Medulla oblongata (tissue), 1 donor: ENCODE measurements around the gene ATOH8.

Experiments
- DNase-seq: peaks from one replicate; pipeline ENCODE4 v3.0.0-alpha.2; 2015; ENCODE audit errors: extremely low spot score

ATOH8 gene

GRCh38 chr2:85800586-85800985 is 46.8 kb downstream of the ATOH8 start:
- no peak for DNase-seq

DNA sequence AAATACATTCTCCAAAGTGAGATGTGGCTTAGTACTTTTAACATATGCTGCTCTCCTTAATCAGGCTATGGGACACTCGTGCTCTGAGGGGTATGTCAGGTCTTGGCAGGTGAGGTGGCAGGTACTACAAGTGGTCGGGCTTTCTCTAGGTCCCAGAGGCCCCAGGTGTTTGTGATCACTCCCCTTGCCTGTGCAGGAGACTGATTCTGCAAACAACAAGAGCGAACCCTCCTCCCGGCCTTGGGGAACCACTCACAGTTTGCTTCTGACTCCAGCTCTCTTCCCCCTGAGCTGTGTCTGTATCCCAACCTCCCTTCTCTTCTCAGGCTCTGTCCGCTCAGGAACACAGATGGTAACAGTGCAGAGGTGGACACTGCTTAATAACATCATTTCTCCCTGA is 48.1 kb downstream of the ATOH8 start:
- DNase-seq = no peak

- no peak for DNase-seq
Observed at GRCh38 chr2:85802354-85803103, 48.7 kb downstream of the ATOH8 start.

DNA sequence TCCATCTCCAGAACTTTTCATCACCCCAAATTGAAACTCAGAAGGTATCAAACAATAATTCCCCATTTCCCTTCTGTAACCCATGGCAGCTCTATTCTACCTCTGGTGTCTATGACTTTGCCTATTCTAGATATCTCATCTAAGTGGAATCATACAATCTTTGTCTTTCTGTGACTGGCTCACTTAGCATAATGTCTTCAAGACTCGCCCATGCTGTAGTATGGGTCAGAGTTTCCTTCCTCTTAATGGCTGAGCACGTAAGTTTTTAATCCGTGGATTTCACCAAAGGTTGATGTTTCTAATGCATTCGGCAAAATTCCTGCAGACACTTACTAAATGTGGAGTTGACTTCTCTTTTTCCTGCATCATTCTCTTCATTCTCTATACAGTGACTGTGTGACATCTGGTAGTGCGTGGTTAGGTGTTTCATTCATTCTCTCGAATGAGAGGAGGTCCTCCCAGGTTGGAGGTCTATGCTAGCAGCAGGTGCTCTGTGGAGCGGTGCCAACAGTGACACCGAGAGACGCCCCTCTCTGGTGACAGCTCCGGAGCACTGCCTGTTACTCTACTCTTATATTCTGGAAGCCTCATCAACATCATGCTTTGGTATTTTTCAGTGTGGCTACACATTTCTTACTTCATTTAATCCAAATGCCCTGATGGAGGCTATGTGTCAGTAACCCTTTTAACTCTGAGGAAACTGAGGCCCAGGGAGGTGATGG is 50.1 kb downstream of the ATOH8 start:
- DNase-seq = no peak

- no peak for DNase-seq
Observed at GRCh38 chr2:85804583-85804982, 50.8 kb downstream of the ATOH8 start.

- DNase-seq = no peak
Observed at GRCh38 chr2:85806358-85807118, 52.7 kb downstream of the ATOH8 start.

GRCh38 chr2:85807756-85808155 is 54.0 kb downstream of the ATOH8 start:
- DNase-seq = no peak

DNA sequence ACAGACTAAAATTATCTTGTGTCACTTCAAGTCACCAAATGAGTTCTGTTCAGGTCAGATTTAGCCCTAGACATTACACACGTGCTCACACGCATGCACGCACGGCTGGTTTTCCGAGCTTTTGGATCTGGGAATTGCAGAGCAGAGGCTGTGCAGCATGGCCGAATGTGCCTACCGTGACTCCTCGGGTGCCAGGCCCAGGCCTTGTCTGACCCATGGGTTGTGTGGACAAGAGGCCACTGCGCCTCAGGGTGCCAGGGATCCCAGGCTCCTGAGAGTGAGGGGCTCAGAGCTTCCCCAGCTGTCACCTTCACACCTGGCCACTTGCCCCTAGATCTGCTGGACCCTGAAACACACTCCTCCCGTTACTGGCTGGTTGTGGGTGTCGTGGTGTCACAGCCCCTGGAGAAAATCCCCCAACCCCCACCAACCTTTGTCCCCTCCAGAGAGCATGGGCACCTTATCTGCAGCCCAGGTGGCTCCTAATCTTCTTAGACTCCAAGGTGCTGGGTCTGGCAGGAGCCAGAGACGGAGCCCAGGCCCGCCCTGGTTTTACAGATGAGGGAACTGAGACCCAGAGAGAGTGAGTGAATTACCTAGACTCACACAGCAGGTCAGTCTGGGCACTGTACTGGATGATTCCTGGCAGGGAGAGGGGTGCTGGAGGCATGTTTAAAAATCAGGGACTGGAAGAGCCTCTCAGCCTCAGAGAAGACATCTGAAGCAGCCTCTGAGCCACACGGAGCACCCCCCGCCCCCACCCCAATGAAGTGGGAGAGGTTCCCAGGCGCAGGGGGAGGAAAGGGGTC is 56.8 kb downstream of the ATOH8 start:
- DNase-seq = no peak

- no peak for DNase-seq
Observed at GRCh38 chr2:85811180-85812093, 57.6 kb downstream of the ATOH8 start.

GRCh38 chr2:85812094-85812735 is 58.4 kb downstream of the ATOH8 start:
- DNase-seq = no peak

- no peak for DNase-seq
Observed at GRCh38 chr2:85813211-85813981, 59.6 kb downstream of the ATOH8 start.

GRCh38 chr2:85813982-85814801 is 60.4 kb downstream of the ATOH8 start:
- peak; percentile 94 for DNase-seq

DNA sequence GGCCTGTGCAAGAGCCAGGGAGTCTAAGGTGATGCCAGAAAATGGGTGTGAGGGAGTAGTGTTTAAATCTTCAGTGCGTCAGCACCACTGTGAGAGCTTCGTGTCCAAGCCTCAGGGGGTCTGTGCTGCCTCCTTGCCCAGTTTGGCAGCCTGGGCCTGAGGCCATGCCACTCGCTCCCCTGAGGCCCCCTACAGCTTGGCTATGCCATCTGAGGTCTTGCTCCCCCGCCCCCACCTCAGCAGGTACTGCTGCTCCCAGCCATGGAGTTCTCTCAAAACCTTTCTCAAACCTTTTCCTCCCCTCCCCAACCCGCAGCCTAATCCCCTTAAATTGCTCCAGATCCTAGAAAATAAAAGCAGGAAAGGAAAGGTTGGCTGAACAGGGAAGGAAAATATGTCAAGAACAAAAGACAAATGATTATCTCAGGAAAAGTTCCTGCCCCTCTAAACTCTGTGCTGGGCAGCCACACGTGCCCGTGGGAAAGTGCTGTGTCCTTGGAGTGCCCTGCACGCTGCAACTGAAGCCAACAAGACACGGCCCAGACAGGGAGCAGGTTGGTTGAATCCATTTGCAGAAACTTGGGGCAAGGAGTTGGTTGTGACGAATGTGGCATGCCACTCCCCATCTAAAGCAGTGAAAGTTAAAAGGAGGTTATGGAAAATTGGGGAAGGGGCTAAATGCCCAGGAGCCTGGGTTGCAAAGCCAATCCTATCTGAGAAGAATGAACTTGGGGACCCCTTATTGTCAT is 61.2 kb downstream of the ATOH8 start:
- peak; percentile 39 for DNase-seq

DNA sequence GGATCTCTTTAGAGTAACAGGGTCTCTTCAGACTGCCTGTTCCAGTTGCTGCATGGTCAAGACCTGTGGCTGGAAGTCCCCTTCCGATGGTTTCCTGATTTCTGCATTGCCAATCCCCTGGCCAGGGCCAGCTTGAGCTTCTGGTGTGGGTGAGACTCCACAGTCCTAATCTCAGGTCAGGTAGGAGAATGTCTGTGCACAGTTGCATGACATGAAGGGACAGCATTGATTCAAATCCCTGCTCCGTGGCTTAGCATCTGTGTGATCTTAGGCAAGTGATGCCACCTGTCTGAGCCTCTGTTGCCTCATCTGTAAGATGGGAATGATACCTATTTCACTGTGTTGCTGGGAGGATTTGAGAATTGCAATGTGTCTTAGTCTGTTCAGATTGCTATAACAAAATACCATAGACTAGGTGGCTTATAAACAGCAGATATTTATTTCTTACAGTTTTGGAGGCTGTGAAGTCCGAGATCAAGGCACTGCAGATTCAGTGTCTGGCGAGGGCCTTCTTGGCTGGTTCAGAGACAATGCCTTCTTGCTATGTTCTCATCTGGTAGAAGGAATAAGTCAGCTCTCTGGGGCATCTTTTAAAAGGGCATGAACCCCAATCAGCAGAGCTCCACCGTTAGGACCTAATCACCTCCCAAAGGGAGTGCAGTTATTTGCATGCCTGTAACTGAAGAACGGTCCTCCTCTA is 66.2 kb downstream of the ATOH8 start:
- no peak for DNase-seq

GRCh38 chr2:85822766-85823165 is 69.0 kb downstream of the ATOH8 start:
- DNase-seq = no peak

- no peak for DNase-seq
Observed at GRCh38 chr2:85823951-85824350, 70.2 kb downstream of the ATOH8 start.
